ENCODE results near the gene ATP6V0C. TPM values are rescaled to one million over a fixed set of nuclear protein-coding genes. Genes with fewer than 3 reads are reported as not detected.

Gene ATP6V0C
- total RNA-seq, 2 donors from 2014 or later, result 33.5 to 38.9 TPM

DNA sequence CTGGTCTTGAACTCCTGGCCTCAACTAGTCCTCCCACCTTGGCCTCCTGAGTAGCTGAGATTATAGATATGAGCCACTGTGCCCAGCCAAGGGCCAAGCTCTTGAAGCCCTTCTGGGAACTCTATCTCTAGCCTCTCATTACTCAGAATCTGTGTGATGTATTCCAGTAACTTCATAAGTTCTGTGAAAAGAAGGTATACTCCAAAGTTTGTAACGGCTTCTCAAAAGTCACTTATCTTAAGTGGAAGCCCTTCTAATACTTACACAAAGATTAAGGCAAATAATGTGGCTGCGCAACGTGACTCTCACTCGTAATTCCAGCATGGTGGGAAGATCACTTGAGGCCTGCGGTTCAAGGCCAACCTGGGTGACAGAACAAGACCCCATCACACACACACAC is 19.1 kb upstream of the ATP6V0C start:
- Histone ChIP-seq H3K9me3 (no peaks in the 10 kb centered on the region), H3K27ac (no peak overlapping the region), H3K4me3 (no peak overlapping the region), H3K27me3 (no peaks in the 10 kb centered on the region), H3K4me1 (peaks cover 42% of the 10 kb centered on the region), H3K36me3 (replicated peaks in 1 of 2; ENCODE audit: insufficient read depth in 1 of 2, low read depth in 2 of 2) (peaks cover 0 to 1% of the 10 kb centered on the region in 2 donors)
- intact Hi-C loops (cut with DNase I), result loop anchor here (5.0 to 10.0 kb wide), 3 partner anchors 60 to 222 kb away; no protein-coding TSS in a partner anchor
- DNase-seq, result no peak
- no peak for ATAC-seq
- TF ChIP-seq, protein P1, sequence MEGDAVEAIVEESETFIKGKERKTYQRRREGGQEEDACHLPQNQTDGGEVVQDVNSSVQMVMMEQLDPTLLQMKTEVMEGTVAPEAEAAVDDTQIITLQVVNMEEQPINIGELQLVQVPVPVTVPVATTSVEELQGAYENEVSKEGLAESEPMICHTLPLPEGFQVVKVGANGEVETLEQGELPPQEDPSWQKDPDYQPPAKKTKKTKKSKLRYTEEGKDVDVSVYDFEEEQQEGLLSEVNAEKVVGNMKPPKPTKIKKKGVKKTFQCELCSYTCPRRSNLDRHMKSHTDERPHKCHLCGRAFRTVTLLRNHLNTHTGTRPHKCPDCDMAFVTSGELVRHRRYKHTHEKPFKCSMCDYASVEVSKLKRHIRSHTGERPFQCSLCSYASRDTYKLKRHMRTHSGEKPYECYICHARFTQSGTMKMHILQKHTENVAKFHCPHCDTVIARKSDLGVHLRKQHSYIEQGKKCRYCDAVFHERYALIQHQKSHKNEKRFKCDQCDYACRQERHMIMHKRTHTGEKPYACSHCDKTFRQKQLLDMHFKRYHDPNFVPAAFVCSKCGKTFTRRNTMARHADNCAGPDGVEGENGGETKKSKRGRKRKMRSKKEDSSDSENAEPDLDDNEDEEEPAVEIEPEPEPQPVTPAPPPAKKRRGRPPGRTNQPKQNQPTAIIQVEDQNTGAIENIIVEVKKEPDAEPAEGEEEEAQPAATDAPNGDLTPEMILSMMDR (IDR thresholded peaks at IDR 0.05), result no peak
- TF ChIP-seq POLR2A (IDR thresholded peaks at IDR 0.05), result no peak
- 81 to 82% methylated on average over 5 of the region's 5 CpGs for WGBS, 2 donors

DNA sequence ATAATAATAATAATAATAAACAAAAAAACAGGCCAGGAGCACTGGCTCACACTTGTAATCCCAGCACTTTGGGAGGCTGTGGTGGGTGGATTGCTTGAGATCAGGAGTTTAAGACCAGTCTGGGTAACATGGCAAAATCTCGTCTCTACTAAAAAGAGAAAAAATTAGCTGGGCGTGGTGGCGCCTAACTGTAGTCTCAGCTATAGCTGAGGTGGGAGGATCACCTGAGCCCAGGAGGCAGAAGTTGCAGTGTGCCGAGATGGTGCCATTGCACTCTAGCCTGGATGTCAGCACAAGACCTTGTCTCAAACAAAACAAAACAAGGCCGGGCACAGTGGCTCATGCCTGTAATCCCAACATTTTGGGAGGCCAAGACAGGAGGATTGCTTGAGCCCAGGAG is 18.7 kb upstream of the ATP6V0C start:
- Histone ChIP-seq H3K4me1 (peaks cover 44% of the 10 kb centered on the region), H3K4me3 (no peak overlapping the region), H3K27me3 (no peaks in the 10 kb centered on the region), H3K27ac (no peak overlapping the region), H3K36me3 (replicated peaks in 1 of 2; ENCODE audit: insufficient read depth in 1 of 2, low read depth in 2 of 2) (peaks cover 0 to 1% of the 10 kb centered on the region in 2 donors), H3K9me3 (no peaks in the 10 kb centered on the region)
- DNase-seq, result no peak
- ATAC-seq, result no peak
- intact Hi-C loops (cut with DNase I), result loop anchor here (5.0 to 10.0 kb wide), 3 partner anchors 60 to 223 kb away; no protein-coding TSS in a partner anchor
- 84 to 91% methylated on average over 5 of the region's 5 CpGs for WGBS, 2 donors
- TF ChIP-seq, protein P1 (IDR thresholded peaks at IDR 0.05), result no peak
- no peak for TF ChIP-seq POLR2A (IDR thresholded peaks at IDR 0.05)

DNA sequence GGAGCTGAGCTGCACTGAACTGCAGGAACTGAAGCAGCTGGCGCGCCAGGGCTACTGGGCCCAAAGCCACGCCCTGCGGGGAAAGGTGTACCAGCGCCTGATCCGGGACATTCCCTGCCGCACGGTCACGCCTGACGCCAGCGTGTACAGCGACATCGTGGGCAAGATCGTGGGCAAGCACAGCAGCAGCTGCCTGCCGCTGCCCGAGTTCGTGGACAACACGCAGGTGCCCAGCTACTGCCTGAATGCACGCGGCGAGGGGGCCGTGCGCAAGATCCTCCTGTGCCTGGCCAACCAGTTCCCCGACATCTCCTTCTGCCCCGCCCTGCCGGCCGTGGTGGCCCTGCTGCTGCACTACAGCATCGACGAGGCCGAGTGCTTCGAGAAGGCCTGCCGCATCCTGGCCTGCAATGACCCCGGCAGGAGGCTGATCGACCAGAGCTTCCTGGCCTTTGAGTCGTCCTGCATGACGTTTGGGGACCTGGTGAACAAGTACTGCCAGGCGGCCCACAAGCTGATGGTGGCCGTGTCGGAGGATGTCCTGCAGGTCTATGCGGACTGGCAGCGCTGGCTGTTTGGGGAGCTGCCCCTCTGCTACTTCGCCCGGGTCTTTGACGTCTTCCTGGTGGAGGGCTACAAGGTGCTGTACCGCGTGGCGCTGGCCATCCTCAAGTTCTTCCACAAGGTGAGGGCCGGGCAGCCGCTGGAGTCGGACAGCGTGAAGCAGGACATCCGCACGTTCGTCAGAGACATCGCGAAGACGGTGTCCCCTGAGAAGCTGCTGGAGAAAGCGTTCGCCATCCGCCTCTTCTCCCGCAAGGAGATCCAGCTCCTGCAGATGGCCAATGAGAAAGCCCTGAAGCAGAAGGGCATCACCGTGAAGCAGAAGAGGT is 17.3 kb upstream of the ATP6V0C start:
- peak overlapping the region in 2 of 4 donors; percentile 71 for H3K27ac ChIP-seq
- ATAC-seq (no peak), DNase-seq (peak in 1 of 4 donors; percentile 12)
- H3K9me3 ChIP-seq, result no peaks in the 10 kb centered on the region
- H3K36me3 ChIP-seq (replicated peaks in 1 of 2; ENCODE audit: insufficient read depth in 1 of 2, low read depth in 2 of 2), result peaks cover 0 to 1% of the 10 kb centered on the region in 2 donors
- H3K27me3 ChIP-seq, result no peaks in the 10 kb centered on the region
- H3K4me3 ChIP-seq, result no peak overlapping the region
- intact Hi-C loops (cut with DNase I), result loop anchor here (5.0 to 10.0 kb wide), 3 partner anchors 62 to 224 kb away; no protein-coding TSS in a partner anchor
- peaks cover 58% of the 10 kb centered on the region for H3K4me1 ChIP-seq
- no peak for TF ChIP-seq POLR2A (IDR thresholded peaks at IDR 0.05)
- TF ChIP-seq, protein P1 (IDR thresholded peaks at IDR 0.05), result no peak
- 94 to 96% methylated on average over 30 to 56 of the region's 62 CpGs for WGBS, 2 donors

DNA sequence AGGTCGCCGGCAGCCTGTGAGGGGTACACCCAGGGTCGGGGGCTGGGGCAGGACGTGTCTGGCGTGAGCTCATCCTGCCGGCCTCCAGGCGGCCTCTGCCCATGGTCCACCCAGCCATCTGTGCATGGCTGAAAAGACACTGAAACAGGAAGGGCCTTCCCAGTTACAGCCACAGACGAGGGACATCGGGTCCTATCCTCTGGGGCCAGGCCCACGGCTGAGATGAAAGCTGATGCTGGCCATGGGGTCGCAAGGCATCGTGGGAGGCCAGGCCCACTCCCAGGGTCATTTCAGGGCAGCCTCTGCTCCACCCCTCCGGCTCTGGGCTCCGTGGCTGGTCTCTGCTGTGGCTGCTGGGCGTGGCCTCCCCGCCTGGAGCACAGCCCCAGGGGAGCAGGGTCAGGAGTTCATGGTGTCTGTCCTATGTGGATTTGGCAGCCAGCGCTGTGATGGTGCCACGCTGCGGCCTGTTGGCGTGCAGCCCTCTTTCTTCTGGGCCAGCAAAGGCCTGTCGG is 16.6 kb upstream of the ATP6V0C start:
- Histone ChIP-seq H3K4me3 (no peak overlapping the region), H3K9me3 (no peaks in the 10 kb centered on the region), H3K4me1 (peaks cover 61% of the 10 kb centered on the region), H3K27me3 (no peaks in the 10 kb centered on the region), H3K36me3 (replicated peaks in 1 of 2; ENCODE audit: insufficient read depth in 1 of 2, low read depth in 2 of 2) (peaks cover 0 to 1% of the 10 kb centered on the region in 2 donors), H3K27ac (peak overlapping the region in 3 of 4 donors; percentile 51 to 71 (median 71))
- 63 to 66% methylated on average over 9 to 21 of the region's 21 CpGs for WGBS, 2 donors
- intact Hi-C loops (cut with DNase I), result loop anchor here (5.0 to 10.0 kb wide), 3 partner anchors 62 to 225 kb away; no protein-coding TSS in a partner anchor
- ATAC-seq, result peak; percentile 13
- peak in 3 of 4 donors; percentile 59 to 64 (median 62) for DNase-seq
- no peak for TF ChIP-seq POLR2A (IDR thresholded peaks at IDR 0.05)
- TF ChIP-seq, protein P1 (IDR thresholded peaks at IDR 0.05), result no peak

Data from body of pancreas (tissue), 4 donors.